Measurements from ENCODE around the gene HTR3D. TPM values are rescaled to one million over a fixed set of nuclear protein-coding genes. Genes with fewer than 3 reads are reported as not detected.

The HTR3D gene
- total and polyA plus RNA-seq, 9 of the 15 experiments (the other 6 are each of a cell fraction or from before 2014, with no cell fraction given): not detected

- no peak for TF ChIP-seq CEBPZ (IDR thresholded peaks at IDR 0.05; ENCODE audit: borderline replicate concordance, low read depth, low read length)
- peak; percentile 59; the same call in 1 of the 2 replicates for TF ChIP-seq ETV5 (CRISPR knock-in tag; IDR thresholded peaks at IDR 0.05; ENCODE audit: low read depth)
- peak; percentile 87 for TF ChIP-seq SMARCA4 (IDR thresholded peaks at IDR 0.05)
- no peak for TF ChIP-seq HDAC6 (IDR thresholded peaks at IDR 0.05; ENCODE audit: low read depth, low read length)
- no peak for TF ChIP-seq HOMEZ (CRISPR knock-in tag; IDR thresholded peaks at IDR 0.05)
- TF ChIP-seq ZFX (CRISPR knock-in tag; IDR thresholded peaks at IDR 0.05): peak; percentile 28; the same call in 1 of the 2 replicates
- no peak for TF ChIP-seq CHAMP1 (IDR thresholded peaks at IDR 0.05)
- no peak for TF ChIP-seq KAT7 (CRISPR knock-in tag; IDR thresholded peaks at IDR 0.05; ENCODE audit: borderline replicate concordance)
- peak; percentile 78 for TF ChIP-seq CXXC5 (CRISPR knock-in tag; IDR thresholded peaks at IDR 0.05)
- TF ChIP-seq CSDE1 (IDR thresholded peaks at IDR 0.05): no peak
- peak; percentile 88 for TF ChIP-seq TCF3 (CRISPR knock-in tag; IDR thresholded peaks at IDR 0.05)
- TF ChIP-seq ARID2 (IDR thresholded peaks at IDR 0.05): no peak
- no peak for TF ChIP-seq ID3 (CRISPR knock-in tag; IDR thresholded peaks at IDR 0.05)
- peak; percentile 69 for TF ChIP-seq ID3 (tag; IDR thresholded peaks at IDR 0.05)
- no peak for TF ChIP-seq USF2 (CRISPR knock-in tag; IDR thresholded peaks at IDR 0.05)
- no peak for TF ChIP-seq ZBED1 (IDR thresholded peaks at IDR 0.05)
- no peak for TF ChIP-seq IFI16 (CRISPR knock-in tag; IDR thresholded peaks at IDR 0.05)
- TF ChIP-seq NFRKB (IDR thresholded peaks at IDR 0.05; ENCODE audit: low read depth): no peak
- TF ChIP-seq ZFP1 (CRISPR knock-in tag; IDR thresholded peaks at IDR 0.05): no peak
- no peak for TF ChIP-seq BRF1 (IDR thresholded peaks at IDR 0.05; ENCODE audit: borderline replicate concordance, extremely low read depth, insufficient read length)
- TF ChIP-seq ZNF253 (CRISPR knock-in tag; conservative IDR thresholded peaks at IDR 0.05): no peak
These were observed 43.2 kb upstream of the HTR3D start (continued) for GRCh38 chr3:183988216-183988790.
